ENCODE data around the gene STBD1. TPM values are rescaled to one million over a fixed set of nuclear protein-coding genes. Genes with fewer than 3 reads are reported as not detected.

STBD1 gene
- total and polyA plus RNA-seq, 2 of the 4 experiments (the other 2 are of a cell fraction), result 1.7 to 3.0 TPM

DNA sequence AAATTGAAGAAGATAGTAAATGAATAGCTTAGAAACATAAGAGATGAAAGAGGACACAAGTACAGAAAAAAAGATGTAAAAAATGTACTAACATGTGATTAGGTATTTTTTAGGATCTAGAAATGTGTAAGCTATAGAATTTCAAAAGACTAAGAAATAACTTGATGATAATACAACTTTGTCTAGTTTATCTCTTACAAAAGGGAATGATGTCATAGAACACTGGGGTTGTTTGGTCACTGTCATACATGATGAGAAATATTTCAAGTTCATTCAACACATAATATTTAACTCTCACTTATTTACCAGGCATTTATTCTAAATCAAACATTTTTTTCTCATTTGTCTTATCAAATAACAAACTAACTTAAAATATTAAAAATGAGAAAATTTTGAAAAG lies 18.5 kb downstream of the STBD1 start:
- intact Hi-C loops (cut with micrococcal nuclease) (no loop called here), dilution Hi-C loops (cut with HindIII; ENCODE audit: low sequenced_read_pairs, unreplicated experiment) (no loop called here), in situ Hi-C loops (cut with MboI; ENCODE audit: low sequenced_read_pairs) (no loop called here)
- no peak overlapping the region for H3K4me3 ChIP-seq (ENCODE audit: insufficient read depth, low read depth, low read length)
- H3K79me1 ChIP-seq (ENCODE audit: low read depth in 1 of 2, low read length in 2 of 2), result no peaks in the 10 kb centered on the region
- H3K23ac ChIP-seq (ENCODE audit: low read depth, low read length), result no peak overlapping the region
- DNase-seq (no peak), ATAC-seq (ENCODE audit: low read depth) (no peak)
- H3K56ac ChIP-seq (ENCODE audit: extremely low read depth, insufficient read depth, low read length), result no peak overlapping the region
- no peak overlapping the region for H4K5ac ChIP-seq (ENCODE audit: low read depth, low read length)
- H3K14ac ChIP-seq (replicated peaks; ENCODE audit: low read depth, low read length), result no peak overlapping the region
- H2BK20ac ChIP-seq (ENCODE audit: low read depth, low read length), result no peak overlapping the region
- POLR2A ChIA-PET (ENCODE audit: unreplicated experiment), result no interaction called here
- no peak overlapping the region for H2AK9ac ChIP-seq (replicated peaks; ENCODE audit: low read depth, low read length, poor library complexity)
- H2BK15ac ChIP-seq (ENCODE audit: low read depth, low read length), result no peak overlapping the region
- no peak overlapping the region for H2AFZ ChIP-seq (replicated peaks; ENCODE audit: low read length, poor library complexity)
- H3K27ac ChIP-seq (ENCODE audit: insufficient read depth, low read length), result no peak overlapping the region
- no peaks in the 10 kb centered on the region for H3K4me1 ChIP-seq (ENCODE audit: control insufficient read depth, insufficient read depth, low read length)
- H3K18ac ChIP-seq (ENCODE audit: low read depth, low read length), result no peak overlapping the region
- no peak overlapping the region for H4K8ac ChIP-seq (ENCODE audit: low read depth in 2 of 2, low read length in 2 of 2)
- H3K9ac ChIP-seq (ENCODE audit: low read depth, low read length), result no peak overlapping the region
- CTCF ChIA-PET, result interaction anchor here (0.6 kb wide), 1 partner anchor 96 kb away, joined by 4 read pairs; no protein-coding TSS in a partner anchor
- no peak overlapping the region for H2AK5ac ChIP-seq (ENCODE audit: low read depth, low read length)
- no peaks in the 10 kb centered on the region for H3K36me3 ChIP-seq (ENCODE audit: control insufficient read depth, insufficient read depth, low read length)
- no peaks in the 10 kb centered on the region for H4K20me1 ChIP-seq (ENCODE audit: insufficient read depth, low read length)
- H2BK5ac ChIP-seq (ENCODE audit: low read depth, low read length, poor library complexity, severe bottlenecking), result no peak overlapping the region
- H2BK120ac ChIP-seq (ENCODE audit: low read depth, low read length), result no peak overlapping the region
- H3K4me2 ChIP-seq (ENCODE audit: low read depth, low read length), result no peak overlapping the region
- H3K4ac ChIP-seq (ENCODE audit: low read depth, low read length), result no peak overlapping the region
- no peak for TF ChIP-seq SMC3 (IDR thresholded peaks at IDR 0.05; ENCODE audit: low read depth, low read length)
- TF ChIP-seq CEBPB (IDR thresholded peaks at IDR 0.05; ENCODE audit: low read depth, low read length), result no peak
- TF ChIP-seq, protein P1, sequence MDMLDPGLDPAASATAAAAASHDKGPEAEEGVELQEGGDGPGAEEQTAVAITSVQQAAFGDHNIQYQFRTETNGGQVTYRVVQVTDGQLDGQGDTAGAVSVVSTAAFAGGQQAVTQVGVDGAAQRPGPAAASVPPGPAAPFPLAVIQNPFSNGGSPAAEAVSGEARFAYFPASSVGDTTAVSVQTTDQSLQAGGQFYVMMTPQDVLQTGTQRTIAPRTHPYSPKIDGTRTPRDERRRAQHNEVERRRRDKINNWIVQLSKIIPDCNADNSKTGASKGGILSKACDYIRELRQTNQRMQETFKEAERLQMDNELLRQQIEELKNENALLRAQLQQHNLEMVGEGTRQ (IDR thresholded peaks at IDR 0.05; ENCODE audit: low read depth, low read length), result no peak
- no peak for TF ChIP-seq FOS (IDR thresholded peaks at IDR 0.05; ENCODE audit: low read depth, low read length)
- no peak for TF ChIP-seq RAD21 (IDR thresholded peaks at IDR 0.05; ENCODE audit: low read length)
- no peak for TF ChIP-seq RFX5 (IDR thresholded peaks at IDR 0.05; ENCODE audit: low read depth, low read length)
- no peak for TF ChIP-seq CTCF (conservative IDR thresholded peaks at IDR 0.05; ENCODE audit: low read depth, low read length)
- no peak for TF ChIP-seq MAZ (IDR thresholded peaks at IDR 0.05; ENCODE audit: borderline replicate concordance, low read depth, low read length)
- no peak for TF ChIP-seq MAFK (IDR thresholded peaks at IDR 0.05; ENCODE audit: low read depth, low read length)
- no peak for TF ChIP-seq NFE2L2 (IDR thresholded peaks at IDR 0.05; ENCODE audit: low read depth, low read length)
- no peak for TF ChIP-seq MXI1 (IDR thresholded peaks at IDR 0.05; ENCODE audit: borderline replicate concordance, low read depth, low read length)
- TF ChIP-seq ELK1 (IDR thresholded peaks at IDR 0.05; ENCODE audit: borderline replicate concordance, low read depth, low read length), result no peak
- H3K9me1 ChIP-seq (ENCODE audit: insufficient read depth, low read length), result no peaks in the 10 kb centered on the region
- no peak overlapping the region for H4K91ac ChIP-seq (ENCODE audit: insufficient read depth, low read depth, low read length)
- no TSS peak for BruUV-seq (replicated peaks)
- H3K9me3 ChIP-seq (ENCODE audit: control insufficient read depth, insufficient read depth, low read length), result no peaks in the 10 kb centered on the region; the same call in 1 of the 2 replicates
- H3K27me3 ChIP-seq (ENCODE audit: control insufficient read depth, insufficient read depth, low read length), result peaks cover 4% of the 10 kb centered on the region; the same call in 1 of the 2 replicates

Measured in IMR-90 (cell line).